ENCODE results near the gene NAXE.

DNA sequence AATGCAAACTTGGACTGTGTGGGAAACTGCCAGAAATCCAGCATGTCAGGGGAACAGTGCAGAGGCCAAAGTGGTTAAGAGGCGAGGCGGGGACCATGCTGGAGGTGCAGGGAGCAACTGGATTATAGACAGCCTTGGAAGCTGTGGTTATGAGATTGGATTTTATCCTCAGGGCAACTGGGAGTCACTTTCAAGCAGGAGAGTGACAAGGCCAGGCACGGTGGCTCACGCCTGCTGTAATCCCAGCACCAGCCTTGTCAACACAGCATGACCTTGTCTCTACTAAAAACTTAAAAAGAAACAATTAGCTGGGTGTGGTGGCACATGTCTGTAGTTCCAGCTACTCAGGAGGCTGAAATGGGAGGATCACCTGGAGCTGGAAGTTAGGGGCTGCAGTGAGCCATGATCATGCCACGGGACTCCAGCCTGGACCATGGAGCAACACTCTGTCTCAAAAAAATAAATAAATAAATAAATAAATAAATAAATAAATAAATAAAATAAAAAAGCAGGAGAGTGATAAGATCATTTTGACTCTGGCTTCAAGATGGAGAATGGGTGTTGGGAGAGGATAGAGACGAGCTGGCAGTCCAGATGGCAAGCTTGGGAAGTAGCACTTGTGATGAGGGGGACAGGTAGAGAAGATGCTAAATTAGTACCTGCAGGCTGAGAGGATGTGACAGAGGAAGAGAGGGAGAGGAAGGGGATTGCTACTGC is 31.2 kb downstream of the NAXE start:
- TF ChIP-seq TAF1 (IDR thresholded peaks at IDR 0.05; ENCODE audit: low read depth) (no peak), MAX (IDR thresholded peaks at IDR 0.05) (no peak), ZBTB7A (IDR thresholded peaks at IDR 0.05; ENCODE audit: low read depth) (no peak), YY1 (IDR thresholded peaks at IDR 0.05; ENCODE audit: low read depth) (no peak), RAD21 (IDR thresholded peaks at IDR 0.05; ENCODE audit: low read depth) (no peak)
- TF ChIP-seq, protein P1, sequence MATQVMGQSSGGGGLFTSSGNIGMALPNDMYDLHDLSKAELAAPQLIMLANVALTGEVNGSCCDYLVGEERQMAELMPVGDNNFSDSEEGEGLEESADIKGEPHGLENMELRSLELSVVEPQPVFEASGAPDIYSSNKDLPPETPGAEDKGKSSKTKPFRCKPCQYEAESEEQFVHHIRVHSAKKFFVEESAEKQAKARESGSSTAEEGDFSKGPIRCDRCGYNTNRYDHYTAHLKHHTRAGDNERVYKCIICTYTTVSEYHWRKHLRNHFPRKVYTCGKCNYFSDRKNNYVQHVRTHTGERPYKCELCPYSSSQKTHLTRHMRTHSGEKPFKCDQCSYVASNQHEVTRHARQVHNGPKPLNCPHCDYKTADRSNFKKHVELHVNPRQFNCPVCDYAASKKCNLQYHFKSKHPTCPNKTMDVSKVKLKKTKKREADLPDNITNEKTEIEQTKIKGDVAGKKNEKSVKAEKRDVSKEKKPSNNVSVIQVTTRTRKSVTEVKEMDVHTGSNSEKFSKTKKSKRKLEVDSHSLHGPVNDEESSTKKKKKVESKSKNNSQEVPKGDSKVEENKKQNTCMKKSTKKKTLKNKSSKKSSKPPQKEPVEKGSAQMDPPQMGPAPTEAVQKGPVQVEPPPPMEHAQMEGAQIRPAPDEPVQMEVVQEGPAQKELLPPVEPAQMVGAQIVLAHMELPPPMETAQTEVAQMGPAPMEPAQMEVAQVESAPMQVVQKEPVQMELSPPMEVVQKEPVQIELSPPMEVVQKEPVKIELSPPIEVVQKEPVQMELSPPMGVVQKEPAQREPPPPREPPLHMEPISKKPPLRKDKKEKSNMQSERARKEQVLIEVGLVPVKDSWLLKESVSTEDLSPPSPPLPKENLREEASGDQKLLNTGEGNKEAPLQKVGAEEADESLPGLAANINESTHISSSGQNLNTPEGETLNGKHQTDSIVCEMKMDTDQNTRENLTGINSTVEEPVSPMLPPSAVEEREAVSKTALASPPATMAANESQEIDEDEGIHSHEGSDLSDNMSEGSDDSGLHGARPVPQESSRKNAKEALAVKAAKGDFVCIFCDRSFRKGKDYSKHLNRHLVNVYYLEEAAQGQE (IDR thresholded peaks at IDR 0.05; ENCODE audit: low read depth): no peak
